HG02884 (cell line): ENCODE measurements around the gene DNAH17.

ENCODE experiments used
- ATAC-seq: cut with Tn5 transposase; IDR thresholded peaks from one replicate; pipeline ENCODE4 v1.9.1; 2021; ENCODE audit warnings: mild to moderate bottlenecking, moderate library complexity; ENCODE audit not compliant: unreplicated experiment

The DNAH17 gene, protein sequence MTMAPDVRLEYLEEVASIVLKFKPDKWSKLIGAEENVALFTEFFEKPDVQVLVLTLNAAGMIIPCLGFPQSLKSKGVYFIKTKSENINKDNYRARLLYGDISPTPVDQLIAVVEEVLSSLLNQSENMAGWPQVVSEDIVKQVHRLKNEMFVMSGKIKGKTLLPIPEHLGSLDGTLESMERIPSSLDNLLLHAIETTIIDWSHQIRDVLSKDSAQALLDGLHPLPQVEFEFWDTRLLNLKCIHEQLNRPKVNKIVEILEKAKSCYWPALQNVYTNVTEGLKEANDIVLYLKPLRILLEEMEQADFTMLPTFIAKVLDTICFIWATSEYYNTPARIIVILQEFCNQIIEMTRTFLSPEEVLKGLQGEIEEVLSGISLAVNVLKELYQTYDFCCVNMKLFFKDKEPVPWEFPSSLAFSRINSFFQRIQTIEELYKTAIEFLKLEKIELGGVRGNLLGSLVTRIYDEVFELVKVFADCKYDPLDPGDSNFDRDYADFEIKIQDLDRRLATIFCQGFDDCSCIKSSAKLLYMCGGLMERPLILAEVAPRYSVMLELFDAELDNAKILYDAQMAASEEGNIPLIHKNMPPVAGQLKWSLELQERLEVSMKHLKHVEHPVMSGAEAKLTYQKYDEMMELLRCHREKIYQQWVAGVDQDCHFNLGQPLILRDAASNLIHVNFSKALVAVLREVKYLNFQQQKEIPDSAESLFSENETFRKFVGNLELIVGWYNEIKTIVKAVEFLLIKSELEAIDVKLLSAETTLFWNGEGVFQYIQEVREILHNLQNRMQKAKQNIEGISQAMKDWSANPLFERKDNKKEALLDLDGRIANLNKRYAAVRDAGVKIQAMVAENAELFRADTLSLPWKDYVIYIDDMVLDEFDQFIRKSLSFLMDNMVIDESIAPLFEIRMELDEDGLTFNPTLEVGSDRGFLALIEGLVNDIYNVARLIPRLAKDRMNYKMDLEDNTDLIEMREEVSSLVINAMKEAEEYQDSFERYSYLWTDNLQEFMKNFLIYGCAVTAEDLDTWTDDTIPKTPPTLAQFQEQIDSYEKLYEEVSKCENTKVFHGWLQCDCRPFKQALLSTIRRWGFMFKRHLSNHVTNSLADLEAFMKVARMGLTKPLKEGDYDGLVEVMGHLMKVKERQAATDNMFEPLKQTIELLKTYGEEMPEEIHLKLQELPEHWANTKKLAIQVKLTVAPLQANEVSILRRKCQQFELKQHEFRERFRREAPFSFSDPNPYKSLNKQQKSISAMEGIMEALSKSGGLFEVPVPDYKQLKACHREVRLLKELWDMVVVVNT (N-terminal part only)

DNA sequence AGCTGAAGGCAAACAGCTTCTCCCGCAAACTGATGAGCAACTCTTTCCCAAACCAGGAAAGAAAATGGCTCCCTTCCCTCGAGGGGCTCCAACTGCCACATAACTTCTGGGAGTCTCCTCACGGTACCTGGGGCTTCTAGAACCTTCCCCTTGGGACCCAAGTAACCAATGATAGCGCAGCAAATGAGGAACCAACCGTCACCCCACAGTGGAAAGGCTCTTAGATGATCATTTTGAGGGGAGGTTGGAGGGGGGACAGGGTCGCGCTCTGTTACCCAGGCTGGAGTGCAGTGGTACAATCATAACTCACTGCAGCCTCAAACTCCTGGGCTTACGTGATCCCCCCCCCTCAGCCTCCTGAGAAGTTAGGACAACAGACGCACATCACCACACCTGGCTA is at the start of gene DNAH17:
Gene DNAH17 (minus strand): TSS at position 101 of the 400 bp plus-strand sequence. CDS start 2,339 bp downstream, outside the sequence.
- ATAC-seq, result no peak

DNA sequence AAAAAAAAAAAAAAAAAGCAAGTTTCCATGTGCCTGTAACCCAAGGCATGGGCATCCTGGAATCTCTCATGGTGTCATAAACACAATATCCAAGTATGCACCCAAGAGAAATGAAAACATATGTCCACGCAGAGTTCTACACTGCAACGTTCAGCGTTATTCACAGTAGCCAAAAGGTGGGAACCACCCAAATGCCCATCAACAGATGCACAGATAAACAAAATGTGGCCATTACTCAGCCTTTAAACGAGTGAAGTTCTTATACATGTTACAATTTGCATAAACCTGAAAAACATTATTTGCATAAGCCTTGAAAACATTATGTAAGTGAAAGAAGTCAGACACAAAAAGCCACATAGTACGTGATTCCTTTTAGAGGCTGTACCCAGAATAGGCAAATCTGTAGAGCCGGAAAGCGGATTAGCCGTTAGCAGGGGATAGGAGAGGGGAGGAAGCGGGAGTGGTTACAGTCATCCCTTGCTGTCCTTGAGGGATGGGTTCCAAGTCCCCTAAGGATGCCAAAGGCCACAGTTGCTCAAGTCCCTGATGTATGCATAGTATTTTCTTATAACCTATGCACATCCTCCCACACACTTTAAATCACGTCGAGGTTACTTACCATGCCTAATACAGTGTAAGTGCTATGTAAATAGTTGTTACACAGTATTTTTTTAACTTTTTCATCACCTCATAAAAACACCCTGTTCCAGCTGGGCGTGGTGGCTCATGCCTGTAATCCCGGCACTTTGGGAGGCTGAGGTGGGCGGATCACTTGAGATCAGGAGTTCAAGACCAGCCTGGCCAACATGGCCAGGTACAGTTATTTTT is 47.3 kb upstream of the DNAH17 start:
- ATAC-seq, result no peak

DNA sequence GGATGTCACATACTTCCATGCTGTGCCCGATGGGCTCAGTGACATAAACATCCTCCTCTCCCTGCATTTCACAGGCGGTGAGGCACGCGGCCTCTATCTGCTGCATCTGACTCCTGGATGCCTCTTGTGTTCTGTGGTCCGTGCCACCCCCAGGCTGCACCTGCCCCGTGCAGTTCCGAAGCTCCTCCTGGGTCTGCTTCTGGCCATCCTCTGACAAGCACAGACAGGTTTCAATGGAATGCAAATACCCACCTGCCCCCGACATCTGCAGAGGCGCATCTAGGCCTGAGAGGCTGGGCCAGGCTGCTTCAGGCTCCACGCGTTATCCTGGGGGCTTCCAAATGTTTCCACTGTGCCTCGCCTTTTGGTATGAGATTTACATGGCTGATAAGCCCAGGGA is 46.3 kb upstream of the DNAH17 start:
- ATAC-seq, result no peak

DNA sequence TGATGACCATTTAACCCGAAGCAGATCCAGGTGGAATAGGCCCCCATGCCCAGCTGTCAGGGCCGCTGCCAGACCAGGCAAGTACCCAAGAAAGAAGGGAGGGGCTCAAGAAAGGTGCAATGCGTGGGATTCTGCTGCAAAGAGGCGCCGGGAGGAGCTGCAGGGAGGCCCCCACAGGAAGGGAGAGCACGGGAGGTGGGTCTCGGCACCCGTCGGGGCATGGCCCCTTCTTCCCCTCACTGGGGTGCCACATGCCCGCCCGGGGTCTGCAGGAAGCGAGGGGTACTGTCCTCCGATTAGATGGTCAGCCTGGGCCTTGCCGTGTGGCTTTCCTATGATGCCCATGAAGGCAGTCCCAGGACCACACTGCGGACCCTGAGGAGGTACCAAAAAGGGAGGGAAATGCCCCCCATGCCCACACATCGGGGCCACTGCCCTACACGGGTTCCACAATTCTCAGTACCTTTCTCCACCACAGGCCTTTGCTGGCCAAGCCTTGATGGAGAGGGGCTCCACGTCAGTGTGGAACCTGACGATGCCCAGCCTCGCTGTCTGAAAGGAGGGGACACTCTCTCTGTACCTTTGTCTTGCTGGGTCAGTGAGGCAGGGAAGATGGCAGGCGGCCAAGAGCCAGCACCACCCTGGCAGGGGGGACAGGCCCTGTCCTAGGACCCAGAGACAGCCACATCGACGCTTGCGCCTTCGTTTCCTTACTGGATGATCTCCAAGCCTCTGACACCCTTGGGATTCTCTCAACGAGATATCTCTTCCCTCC is 45.5 kb upstream of the DNAH17 start:
- ATAC-seq, result no peak

DNA sequence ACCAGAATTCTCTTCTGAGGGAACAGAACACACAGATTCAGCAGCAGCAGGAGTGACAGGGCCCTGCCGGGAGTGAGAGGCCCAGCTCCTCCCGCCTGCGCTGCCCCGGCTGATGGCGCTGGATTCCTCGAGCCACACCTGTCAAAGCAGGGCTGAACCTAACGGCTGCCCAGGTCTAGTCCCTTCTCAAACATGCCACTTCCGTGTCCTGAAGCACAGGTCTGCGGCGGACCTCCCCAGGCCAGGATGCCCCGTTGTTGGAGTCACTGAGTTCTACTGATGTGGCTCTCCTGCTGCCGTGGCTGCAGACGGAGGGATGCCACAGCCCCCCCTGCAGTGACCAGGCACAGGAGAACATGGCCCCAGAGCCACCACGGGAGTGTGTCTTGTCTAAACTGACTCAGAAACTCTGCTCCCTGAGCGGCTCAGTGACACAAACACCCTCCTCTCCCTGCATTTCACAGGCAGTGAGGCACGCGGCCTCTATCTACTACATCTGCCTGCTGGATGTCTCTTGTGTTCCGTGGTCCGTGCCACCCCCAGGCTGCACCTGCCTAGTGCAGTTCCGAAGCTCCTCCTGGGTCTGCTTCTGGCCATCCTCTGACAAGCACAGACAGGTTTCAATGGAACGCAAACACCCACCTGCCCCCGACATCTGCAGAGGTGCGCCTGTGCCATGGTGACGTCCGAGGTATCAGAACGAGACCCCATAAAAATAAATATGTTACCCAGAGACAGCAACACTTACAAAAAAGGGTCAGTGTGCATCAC is 44.7 kb upstream of the DNAH17 start:
- no peak for ATAC-seq

DNA sequence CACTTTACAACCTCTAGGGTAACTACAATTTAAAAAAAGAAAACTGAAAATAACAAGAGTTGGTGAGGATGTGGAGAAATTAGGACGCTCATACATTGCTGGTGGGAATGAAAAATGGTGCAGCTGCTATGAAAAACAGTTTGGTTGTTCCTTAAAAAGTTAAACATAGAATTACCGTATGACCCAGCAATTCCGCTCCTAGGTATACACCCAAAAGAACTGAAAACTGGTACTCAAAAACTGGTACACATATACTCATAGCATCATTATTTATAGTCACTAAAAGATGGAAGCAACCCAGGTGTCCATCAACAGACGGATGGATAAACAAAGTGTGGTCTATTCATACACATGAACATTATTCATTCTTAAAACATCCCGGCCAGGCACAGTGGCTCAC is 42.9 kb upstream of the DNAH17 start:
- no peak for ATAC-seq

DNA sequence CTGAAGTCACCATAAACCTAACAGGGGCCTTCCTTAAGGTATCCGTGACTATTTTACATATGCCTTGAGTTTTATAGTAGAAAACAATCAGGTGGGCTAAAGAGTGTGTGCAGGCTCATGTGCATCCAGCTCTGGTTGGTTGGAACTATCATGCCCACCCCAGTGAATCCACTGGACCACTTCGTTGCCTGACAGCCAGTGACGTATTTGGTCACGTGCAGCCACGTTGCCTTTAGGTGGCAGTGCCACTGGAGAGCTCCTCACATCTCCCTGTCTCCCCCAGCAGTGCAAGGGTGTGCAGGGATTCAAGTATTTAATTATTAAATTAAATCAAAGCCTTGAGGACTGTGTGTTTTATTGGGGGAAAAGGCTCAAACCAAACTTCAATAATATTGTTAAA is 42.1 kb upstream of the DNAH17 start:
- ATAC-seq, result no peak

DNA sequence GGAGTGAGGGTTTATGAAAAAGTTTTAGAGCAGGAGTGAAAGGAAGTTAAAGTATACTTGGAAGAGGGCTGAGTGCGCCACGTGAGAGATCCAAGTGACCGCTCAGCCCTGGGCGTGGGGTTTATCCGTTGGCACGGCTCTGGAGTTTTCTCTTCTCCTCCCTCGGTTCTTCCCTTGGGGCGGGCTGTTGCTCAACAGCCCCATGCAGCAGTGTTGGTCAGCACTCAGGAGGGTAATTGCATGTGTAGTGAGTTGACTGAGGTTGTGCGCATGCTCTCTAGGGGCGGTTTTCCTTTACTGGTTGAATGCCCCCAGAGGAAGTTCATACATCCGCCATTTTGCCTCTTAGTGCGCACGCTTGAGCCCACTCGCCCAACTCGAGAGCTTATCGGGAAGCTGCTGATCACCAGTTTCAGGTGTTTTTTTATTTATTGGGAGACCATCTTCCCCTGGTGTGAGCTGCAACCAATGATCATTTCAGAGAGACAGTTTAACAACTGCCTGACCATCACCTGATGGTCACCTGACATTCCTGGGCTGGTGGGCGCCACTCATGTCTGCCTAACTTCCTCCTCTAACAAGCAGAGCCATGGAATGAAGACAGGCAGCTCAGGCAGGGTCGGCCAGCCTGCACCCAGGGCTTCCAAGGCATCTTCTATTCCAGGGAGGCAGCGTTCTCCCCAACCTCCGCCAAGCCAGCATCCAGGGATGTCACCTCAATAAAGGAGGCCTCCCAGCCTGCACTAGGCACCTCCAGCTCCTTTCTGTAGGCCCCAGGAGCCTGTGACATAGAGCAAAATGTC is 41.3 kb upstream of the DNAH17 start:
- no peak for ATAC-seq

DNA sequence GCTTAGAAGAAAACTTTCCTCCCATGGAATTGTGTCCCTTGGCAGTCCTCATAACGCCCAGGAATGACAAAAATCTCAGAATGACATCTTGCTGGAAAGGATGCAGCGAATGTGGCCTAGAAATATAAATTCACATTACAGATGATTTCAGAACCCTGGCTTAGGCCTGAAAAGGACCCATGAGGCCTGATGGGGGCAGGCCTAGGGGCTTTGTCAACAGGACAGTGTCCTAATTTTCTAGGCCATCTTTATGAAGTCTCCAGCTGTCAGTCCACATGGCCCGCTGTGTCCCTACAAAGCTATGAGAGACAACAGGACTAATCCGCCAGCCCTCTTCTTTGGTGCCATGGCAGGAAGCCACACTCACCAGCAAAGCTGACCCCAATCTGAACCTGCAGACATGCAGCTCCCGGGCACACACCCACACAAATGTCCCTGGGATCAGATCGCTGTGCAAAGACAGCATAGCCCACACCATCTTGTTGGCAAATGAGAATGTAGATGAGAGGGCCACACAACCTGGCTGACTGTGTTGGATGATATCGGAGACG is 40.4 kb upstream of the DNAH17 start:
- ATAC-seq, result no peak

DNA sequence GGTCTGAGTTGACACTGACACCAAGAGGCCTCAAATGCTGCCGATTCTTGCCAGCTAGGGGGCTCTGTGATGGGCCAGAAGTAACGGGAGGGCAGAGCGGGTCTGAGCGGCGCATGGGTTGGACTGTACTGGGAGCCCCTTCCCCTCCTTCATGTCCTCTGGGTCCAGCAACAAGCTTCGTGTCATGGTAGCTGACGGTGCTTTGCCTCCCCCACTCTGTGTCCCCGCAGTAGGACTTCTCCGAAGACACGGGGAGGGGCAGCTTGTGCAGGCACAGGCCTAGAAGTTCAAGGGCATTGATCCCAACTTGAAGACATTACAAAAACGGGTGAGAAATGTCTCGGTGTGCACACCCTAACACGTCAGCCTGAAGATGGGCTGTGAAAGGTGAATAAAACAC is 39.8 kb upstream of the DNAH17 start:
- ATAC-seq, result no peak

DNA sequence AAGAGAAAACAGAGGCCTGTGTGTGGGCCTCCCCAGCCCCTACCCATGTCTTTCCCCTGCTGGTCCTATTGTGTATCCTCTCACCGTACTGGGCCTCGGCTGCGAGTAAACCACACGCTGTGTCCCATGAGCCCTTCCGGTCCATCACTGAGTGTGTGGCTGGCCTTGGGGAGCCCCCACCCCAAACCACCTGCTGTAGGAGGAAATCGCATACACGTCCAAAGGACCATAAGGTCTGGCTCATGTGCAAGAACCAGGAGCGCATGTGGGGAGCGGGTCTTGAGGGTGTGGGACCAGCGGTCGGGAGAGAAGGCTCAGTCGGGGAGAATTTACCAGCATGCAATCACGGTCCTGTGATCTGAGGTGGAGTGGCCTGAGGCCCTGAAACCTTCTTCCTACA is 38.4 kb upstream of the DNAH17 start:
- ATAC-seq, result no peak

DNA sequence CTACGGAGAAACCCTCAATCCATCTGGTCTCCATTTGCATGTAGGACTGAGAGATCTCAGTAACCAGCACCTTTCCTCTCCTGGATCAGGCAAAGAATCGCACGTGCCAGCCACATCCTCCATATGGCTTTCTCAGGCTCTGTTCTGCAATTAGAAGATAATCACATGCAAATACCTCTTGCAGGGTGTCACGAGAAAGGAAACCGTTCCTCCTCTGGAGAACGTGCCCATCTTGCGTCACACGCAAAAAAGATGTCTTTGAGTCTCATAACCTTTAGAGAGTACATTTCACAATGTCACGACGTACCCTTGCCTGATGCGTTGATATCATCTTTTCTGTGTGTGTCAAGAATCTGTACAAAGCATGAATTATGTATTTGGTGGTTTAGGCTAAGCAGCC is 36.2 kb upstream of the DNAH17 start:
- no peak for ATAC-seq

DNA sequence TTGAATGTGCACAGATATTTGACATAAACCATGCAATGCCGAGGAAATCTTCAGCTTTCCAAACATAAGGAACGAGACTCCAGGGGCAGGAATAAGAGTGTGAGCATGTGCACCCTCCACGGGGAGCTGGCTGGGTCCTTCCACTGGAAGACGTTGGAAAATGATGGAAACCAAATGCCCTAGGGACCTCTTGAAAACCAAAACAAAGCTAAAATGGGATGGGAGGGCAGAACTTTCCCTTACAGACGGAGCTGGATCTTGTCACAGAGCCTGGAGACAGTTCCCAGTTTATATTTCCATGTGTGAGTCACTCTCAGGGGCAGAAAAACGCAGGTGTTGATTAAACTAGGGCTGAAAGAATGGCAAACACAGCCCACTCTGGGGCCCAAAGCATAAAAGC is 34.4 kb upstream of the DNAH17 start:
- ATAC-seq, result no peak

DNA sequence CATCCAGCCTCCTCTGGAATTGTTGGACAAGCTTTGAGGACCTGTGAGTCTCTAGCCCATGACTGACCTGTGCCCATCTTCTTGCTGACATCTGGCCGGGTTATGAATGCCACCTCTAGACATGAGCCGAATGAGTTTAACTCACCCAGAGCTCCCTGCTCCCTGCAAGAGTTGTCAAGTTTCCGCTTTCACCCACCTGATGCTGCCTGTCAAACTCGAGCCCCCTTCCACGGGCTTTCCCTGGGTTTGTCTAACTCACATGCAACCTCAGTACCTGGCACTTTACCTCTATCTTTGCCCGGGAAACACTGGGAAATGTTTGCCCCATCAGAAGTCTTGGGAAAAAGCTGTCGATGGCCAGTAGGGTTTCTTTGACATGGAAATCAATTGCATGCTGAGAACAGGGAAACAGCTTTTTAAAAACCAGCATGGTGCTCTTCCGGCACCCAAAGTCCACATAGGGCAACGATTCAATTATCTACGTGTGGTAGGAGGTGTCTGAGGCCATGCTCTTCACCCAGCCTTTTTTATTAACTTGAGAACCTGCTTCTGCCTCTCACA is 33.8 kb upstream of the DNAH17 start:
- no peak for ATAC-seq

DNA sequence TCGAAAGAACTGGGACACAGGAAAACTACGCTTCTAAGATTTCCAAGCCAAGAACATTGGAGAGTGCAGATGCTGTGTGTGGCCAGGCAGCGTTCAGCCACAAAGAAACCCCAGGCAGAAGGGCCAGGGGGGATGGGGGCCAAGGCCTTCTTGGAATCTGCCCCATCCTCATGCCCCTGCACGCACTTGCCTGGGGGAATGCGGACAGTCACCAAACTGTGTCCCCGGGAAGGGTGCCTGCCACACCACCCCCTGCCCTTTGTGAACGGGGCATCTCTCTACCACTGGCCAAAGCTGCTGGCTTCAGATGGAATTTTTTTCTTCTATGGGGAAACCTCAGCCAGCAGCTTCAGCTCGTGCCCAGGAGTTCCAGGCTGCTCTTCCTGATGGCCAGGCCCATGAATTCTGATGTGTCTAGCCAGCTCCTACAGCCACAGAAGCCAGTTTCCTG is 32.0 kb upstream of the DNAH17 start:
- no peak for ATAC-seq

DNA sequence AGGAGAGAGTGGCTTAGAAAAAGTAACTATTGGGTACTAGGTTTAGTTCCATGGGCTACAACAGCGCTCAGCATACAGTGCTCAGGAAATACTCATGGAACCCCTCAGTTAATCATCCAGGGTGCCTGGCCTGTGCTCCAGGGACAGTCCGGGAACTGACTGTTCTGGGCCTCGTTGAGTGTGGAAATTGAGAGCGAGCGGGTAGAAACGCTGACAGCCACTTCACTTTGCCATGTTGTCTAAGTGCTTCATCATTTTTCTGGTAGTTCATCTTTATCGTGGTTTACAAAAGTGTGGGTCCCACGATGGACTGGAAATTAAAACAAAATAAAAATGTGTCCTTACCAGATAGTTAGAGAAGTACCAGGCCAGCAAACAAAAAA is 31.6 kb upstream of the DNAH17 start:
- no peak for ATAC-seq

DNA sequence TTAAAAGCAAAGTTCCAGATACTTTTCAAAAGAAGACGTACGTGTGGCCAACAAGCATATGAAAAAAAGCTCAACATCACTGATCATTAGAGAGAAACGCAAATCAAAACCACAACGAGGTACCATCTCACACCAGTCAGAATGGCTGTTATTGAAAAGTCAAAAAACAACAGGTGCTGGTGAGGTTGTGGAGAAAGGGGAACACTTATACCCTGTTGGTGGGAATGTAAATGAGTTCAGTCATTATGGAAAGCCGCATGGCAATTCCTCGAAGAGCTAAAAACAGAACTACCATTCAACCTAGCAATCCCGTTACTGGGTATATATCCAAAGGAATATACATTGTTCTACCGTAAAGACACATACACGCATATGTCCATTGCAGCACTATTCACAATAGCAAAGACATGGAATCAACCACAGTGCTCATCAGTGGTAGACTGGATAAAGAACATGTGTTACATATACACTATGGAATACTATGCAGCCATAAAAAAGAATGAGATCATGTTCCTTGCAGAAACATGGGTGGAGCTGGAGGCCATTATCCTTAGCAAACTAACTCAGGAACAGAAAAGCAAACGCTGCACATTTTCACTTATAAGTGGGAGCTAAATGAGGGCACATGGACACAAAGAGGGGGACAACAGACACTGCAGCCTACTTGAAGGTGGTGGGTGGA is 31.1 kb upstream of the DNAH17 start:
- no peak for ATAC-seq
